SKM-1 (cell line): ENCODE measurements around the gene SEMA7A.
A peak's percentile ranks its signal among the peaks of the same experiment; 100 is the strongest.
"Not testable (repeated sequence)": the region's sequence is repeated elsewhere in the genome, so short reads cannot be mapped to it uniquely, and the experiment has no call there.

ENCODE experiments used
- DNase-seq: peaks from one replicate; lab custom pipeline; 2025; ENCODE audit not compliant: unreplicated experiment; lab: John Stamatoyannopoulos, UW

Gene SEMA7A, protein sequence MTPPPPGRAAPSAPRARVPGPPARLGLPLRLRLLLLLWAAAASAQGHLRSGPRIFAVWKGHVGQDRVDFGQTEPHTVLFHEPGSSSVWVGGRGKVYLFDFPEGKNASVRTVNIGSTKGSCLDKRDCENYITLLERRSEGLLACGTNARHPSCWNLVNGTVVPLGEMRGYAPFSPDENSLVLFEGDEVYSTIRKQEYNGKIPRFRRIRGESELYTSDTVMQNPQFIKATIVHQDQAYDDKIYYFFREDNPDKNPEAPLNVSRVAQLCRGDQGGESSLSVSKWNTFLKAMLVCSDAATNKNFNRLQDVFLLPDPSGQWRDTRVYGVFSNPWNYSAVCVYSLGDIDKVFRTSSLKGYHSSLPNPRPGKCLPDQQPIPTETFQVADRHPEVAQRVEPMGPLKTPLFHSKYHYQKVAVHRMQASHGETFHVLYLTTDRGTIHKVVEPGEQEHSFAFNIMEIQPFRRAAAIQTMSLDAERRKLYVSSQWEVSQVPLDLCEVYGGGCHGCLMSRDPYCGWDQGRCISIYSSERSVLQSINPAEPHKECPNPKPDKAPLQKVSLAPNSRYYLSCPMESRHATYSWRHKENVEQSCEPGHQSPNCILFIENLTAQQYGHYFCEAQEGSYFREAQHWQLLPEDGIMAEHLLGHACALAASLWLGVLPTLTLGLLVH

DNA sequence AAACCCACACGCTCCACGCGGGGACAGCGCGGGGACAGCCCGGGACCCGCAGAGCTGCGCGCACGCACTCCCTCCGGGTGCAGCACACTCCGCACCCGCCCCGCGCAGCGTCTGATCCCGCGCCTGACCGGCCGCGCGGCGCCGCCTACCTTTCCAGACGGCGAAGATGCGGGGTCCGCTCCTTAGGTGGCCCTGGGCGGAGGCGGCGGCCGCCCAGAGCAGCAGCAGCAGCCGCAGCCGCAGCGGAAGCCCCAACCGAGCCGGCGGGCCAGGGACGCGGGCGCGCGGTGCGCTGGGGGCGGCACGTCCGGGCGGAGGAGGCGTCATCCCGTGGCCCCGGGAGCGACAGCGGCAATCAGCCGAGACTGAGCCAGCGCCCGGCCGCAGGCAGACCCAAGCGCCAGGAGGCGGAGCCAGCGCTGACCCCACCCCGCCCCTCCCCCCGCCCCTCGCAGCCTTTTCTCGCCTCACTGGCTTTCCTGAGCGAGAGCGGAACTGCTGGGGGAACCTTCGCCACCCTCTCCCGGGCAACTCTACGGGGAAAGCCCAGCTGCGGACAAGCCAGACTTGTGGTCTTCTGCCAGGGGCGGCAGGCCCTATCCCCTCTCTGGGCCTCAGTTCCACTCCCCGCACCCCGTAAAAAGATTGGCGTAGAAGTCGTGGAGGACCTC, at the start of gene SEMA7A:
Gene SEMA7A, minus strand, starts transcription at position 367 of the 671 bp plus-strand sequence. Its CDS starts 40 bp downstream, at position 327.
- DNase-seq, result peak; percentile 67

DNA sequence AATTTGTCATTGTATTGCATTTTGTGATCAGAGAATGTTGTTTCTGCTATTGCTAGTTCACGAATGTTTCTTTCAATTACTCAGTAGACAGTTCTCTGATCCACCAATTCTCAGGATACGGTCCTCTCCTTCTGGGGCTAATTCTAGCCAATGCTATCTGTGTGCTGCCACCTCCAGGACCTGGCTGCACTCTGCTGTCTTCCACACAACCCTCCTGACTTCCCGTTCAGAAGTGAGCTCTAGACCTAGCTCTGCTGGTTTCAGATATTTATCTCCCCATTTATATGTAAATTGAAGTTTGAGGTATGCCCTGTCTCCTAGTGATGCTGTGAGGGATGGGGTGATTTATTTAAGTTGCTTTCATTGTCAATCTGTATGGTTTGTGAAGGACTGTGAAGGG, 48.9 kb upstream of the SEMA7A start:
- no peak for DNase-seq

DNA sequence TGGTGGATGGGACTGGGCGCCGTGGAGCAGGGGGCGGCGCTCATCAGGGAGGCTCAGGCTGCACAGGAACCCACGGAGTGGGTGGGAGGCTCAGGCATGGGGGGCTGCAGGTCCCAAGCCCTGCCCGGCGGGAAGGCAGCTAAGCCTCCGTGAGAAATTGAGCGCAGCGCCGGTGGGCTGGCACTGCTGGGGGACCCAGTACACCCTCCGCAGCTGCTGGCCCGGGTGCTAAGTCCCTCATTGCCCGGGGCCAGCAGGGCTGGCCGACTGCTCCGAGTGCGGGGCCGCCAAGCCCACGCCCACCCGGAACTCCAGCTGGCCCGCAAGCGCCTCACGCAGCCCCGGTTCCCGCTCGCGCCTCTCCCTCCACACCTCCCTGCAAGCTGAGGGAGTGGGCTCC, 46.6 kb upstream of the SEMA7A start:
- DNase-seq, result not testable (repeated sequence)

DNA sequence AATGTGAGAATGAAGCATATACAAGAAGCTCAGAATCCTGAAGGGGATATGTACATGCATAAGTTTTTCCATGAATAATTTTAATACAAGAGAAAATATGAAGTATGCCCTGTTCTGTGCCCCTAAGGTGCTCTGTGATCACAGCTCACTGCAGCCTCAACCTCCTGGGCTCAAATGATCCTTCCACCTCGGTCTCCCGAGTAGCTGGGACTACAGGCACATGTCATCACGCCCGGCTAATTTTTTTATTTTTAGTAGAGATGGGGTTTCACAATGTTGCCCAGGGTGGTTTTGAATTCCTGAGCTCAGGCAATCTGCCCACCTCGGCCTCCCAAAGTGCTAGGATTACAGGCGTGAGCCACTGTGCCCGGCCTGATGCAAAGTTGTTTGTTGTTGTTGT, 37.9 kb upstream of the SEMA7A start:
- DNase-seq, result not testable (repeated sequence)

DNA sequence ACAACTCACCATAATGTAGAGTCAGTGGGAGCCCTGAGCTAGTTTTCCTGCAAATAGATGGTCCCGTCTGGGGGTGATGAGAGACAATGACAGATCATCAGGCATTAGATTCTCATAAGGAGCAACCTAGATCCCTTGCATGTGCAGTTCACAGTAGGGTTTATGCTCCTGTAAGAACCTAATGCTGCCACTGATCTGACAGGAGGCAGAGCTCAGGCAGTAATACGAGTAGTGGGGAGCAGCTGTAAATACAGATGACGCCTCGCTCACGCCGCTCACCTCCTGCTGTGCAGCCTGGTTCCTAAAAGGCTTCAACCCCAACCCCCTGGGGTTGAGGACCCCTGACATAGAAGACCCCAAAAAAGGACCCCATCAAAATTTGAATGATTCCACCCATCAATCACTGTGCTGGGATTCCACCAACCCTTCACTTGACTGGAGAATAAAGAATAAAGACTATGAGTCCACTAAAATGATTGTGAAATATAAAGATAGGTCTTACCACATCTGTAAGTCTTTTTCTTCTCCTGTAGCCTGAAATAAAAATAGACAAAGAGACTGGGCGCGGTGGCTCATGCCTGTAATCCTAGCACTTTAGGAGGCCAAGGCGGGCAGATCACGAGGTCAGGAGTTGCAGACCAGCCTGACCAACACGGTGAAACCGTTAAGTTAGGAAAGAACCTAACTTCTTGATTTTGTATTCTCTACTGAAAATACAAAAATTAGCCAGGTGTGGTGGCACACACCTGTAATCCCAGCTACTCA, 37.1 kb upstream of the SEMA7A start:
- DNase-seq, result peak; percentile 34

DNA sequence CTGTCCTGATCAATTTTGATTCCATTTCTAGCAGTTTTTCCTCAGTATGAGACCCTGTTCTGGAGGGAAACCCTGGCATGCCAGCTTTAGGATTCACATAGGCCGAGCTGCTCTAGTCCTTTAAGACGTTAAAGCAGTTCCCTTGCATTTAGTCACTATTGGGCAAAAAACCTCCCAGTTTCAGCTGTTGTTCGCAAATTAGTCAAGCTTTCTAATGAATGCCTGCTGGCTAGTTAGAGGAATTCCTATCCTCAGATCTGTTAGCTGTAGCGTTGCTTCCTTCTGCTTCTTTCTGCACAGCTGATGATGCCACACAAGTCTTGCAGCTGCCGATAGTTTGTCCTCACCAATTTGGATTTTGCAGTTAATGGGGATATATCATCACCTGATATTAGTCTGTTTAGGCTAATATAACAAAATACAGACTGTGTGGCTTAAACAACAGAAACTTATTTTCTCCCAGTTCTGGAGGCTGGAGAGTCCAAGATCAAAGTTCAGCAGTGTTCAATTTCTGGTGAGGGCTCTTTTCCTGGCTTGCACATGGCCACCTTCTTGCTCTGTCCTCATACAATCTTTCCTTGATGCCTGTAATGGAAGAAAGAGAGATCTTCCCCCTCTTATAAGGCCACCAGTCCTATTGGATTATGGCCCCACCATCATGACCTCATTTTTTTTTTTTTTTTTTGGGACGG, 34.7 kb upstream of the SEMA7A start:
- no peak for DNase-seq

DNA sequence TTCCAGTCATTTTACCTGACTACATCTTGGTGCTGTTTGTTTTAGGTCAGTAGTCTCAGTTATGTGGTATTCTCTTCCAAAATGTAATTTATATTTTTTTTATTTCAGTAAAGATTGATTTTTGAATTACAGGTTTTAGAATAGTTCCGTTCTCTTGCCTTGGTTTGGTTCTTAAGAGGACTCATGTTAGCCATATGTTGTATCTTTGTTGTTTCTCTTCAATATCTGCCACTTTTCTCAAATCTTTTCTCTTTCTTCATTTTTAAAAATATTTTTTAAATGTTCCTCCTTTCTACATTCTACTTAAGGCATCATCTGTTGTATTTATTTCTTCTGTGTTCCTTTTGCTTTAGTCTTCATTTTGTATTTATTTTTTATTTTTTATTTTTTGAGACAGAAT, 32.8 kb upstream of the SEMA7A start:
- DNase-seq, result no peak

DNA sequence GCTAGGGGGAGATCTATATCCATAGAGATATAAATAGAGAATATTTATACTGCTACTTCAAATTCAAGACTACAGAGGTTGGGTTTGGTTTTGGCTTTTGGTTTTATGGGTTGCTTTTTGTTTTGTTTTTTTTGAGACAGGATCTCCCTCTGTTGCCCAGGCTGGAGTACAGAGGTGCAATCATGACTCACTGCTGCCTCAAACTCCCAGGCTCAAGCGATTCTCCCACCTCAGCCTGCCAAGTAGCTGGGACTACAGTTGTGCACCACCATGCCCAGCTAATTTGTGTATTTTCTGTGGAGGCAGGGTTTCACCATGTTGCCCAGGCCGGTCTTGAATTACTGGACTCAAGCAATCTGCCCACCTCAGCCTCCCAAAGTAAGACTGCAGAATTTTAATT, 31.1 kb upstream of the SEMA7A start:
- DNase-seq, result no peak

DNA sequence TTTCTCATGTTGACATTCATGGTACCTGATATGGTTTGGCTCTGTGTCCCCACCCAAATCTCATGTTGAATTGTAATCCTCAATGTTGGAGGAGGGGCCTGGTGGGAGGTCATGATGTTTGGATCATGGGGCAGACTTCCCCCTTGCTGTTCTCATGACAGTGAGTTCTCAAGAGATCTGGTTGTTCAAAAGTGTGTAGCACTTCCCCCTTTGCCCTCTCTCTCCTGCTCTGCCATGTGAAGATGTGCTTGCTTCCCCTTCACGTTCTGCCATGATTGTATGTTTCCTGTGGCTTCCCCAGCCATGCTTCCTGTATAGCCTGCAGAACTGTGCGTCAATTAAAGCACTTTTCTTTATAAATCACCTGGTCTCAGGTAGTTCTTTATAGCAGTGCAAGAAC, 30.5 kb upstream of the SEMA7A start:
- peak; percentile 23 for DNase-seq

DNA sequence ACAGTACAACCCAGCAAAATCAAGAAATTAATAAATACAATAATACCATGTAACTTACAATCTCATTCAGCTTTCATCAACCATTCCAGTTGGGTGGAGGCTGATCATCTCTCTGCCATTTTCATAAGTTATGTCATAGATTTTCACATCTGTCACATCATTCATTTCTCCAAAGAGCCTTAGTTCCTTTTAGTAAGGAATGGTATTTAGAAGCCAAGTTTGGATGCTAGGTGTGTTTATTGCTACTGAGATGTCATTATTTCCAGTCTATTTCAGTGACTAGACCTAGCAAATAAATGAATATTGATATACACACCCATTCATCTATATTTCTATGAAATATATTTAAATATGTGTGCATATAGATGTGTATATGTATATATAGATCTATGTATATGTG, 29.9 kb upstream of the SEMA7A start:
- DNase-seq, result no peak

DNA sequence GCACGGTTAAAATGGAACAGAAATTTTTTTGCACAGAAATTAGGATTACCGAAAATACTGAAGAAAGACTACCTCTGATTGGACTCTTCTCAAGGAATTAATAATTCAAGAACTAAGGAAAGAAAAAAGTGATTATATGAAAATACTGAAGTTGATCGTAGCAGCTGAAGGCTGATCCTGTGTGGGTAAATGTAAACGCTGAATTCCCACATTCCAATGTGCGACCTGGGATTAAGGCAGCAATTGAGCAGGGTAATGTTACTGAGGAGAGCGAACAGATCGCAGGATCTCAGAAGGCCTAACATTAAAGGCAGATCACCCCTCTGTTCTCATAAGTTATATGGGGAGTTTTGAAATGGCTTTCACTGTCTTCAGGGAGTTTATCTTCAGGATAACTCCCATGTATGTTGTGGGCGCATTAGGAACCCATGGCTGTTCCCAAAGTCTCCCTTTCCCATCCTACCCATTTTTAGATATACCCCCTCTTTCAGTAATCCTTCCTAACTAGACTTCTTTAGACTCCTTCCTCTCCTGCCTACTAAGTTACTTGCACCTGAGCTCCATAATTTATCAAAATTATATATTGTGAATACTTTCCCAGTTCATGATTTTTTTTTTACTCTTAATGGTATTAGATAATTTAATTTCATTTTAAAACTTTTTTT, 28.2 kb upstream of the SEMA7A start:
- DNase-seq, result no peak

DNA sequence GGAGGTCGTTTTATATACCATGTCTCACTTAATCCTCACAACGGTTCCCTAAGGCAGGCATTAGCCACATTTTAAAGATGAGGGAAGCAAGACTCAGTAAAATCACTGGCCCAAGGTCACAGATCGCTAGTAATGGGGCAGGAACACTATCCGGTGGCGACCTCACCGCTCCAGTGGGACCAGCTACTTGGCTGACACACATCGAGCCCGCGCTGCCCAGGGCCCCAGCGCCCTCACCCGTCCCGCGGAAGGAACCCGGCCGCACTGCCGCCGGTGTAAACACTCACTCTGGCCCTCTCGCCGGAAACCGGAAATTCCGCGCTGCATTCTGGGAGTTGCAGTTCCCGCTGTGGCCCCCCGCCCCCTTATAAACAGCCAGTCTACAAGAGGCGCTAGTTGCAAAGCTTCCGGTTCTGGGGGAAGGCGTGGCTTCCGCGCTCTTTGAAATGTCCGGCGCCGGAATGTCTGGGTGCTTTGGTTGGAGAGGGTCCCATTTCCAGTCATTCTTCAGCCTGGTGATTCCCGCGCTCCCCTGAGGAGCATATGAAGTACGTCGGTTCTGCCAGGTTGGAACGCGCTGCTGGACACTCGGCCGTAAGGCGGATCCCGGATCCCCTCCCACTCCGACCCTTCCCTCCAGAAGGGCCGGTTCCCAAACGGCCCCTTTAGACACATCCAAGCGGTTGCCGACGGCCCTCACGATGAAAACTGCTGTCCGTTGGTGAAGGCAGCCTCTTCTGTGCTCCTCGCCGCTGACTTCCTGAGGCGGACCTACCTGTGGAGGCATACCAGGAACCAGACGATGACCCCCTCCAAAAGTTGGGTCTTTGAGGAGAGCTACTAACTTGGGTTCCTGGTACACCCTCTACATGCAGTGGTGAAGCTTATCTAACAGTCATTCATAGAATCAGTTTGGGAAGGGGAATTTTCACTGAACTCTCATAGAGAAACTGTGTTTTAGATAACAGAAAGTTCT, 27.4 kb upstream of the SEMA7A start, which contains the start of gene UBL7:
Gene UBL7, minus strand, starts transcription at position 290 of the 976 bp plus-strand sequence. CDS start 2,293 bp downstream, outside the sequence.
- DNase-seq, result peak; percentile 95

DNA sequence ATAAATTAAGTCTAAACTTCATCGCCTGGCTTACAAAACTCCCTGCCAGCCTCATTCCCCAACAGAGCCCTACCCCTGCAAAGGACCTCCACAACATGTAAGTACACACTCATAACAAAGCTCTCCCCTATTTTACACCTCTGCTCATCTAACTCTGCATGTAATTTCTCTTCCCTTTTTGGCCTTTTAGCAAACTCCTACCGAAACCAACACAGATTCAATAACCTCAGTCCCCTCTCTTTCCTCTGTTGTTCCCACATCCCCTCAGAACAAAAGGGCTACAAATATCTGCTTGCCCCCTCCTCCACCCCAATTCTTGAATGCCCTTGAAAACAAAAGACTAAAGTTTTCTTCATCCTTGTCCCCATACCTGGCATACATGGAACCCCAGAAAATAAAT, 26.5 kb upstream of the SEMA7A start:
- DNase-seq, result no peak

DNA sequence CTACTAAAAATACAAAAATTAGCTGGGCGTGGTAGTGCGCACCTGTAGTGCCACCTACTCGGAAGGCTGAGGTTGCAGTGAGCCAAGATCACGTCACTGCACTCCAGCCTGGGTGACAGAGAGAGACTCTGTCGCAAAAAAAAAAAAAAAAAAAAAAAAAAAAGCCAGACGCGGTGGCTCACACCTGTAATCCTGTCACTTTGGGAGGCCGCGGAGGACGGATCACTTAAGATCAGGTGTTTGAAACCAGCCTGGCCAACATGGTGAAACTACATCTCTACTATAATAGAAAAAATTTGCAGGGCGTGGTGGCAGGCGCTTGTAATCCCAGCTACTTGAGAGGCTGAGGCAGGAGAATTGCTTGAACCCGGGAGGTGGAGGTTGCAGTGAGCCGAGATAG, 26.0 kb upstream of the SEMA7A start:
- not testable (repeated sequence) for DNase-seq

DNA sequence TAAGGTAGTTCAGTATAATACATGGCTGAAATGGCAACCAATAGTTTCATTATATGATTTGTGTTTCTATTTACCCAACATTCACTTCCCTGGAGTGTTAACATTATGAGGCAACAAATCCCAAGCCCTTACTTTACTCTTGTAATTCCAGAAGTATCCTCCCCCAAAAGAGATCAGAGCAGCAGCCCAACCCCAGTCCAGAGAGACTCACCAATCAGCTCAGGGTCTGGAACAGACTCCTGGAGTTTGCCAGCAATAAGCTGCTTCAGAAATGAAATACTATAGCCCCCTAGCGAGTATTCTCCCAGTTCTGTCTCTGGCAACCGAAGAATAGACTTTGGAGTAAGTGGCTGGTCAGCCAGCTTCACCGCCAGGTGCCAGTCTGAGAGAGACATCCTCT, 24.7 kb upstream of the SEMA7A start:
- DNase-seq, result no peak

DNA sequence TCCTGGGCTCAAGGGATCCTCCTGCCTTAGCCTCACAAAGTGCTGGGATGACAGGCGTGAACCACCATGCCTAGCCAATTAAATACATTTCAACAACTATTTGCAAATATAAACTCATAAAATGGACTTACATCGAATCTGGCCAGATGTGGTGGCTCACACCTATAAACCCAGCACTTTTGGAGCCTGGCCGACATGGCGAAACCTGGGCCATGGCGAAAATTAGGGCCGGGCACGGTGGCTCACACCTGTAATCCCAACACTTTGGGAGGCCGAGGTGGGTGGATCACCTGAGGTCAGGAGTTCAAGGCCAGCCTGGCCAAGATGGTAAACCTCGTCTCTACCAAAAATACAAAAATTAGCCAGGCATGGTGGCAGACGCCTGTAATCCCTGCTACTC, 23.3 kb upstream of the SEMA7A start:
- DNase-seq, result not testable (repeated sequence)

DNA sequence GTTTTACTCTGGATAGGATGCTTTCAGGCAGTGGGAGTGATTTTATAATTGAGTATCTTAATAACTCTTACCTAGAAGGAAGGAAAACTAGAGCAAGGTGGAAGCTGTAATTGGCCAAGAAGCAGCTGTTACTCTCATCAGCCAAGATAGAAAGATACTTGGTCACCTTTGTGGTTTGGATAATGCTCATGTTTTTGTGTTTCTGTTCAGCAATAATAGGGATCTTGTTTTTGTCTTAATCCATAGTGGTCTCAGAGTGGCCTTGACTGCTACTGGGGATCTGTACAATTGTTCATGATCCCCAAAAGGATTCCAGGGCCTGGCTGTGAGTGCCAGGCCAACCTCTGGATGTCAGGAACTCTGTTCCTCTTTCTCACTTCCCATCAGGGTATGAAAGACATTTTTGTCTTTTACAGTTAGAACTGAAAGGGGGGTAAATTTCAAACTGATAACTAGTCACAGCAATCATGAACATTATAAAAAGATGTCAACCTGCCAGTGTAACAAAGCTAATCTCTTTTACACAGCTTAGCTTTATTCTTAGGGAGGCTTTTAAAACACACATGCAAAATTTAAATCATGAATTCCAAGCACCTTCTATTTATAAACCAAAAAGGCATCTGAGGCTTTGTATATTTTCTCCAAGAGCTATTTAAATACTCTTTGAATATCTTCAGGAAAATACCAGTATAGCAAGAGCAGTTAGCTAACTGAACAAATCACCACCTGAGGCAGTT, 21.2 kb upstream of the SEMA7A start:
- DNase-seq, result no peak
